Lower leg skin (tissue), 4 donors: Measurements from ENCODE around the gene DOHH. TPM values are rescaled to one million over a fixed set of nuclear protein-coding genes. Genes with fewer than 3 reads are reported as not detected.
"Not testable (repeated sequence)": the region's sequence is repeated elsewhere in the genome, so short reads cannot be mapped to it uniquely, and the experiment has no call there.

ENCODE experiments used
- DNase-seq, 2 donors: peaks; one replicate each; pipeline ENCODE4 v3.0.0-alpha.2; 2019; ENCODE audit warnings: low spot score in 2 of 2
- H3K4me3 ChIP-seq: fragments of 200-600 bp; sonication (generic); 2 replicates; pipeline ENCODE4 v1.5.1; 2017; ENCODE audit warnings: mild to moderate bottlenecking, low read depth; ENCODE audit not compliant: poor library complexity, severe bottlenecking
- POLR2A ChIP-seq, 2 donors: fragments of 450-650 bp; IDR thresholded peaks; one replicate each; pipeline ENCODE4 v1.6.1; 2016 to 2017; ENCODE audit warnings: antibody characterized with exemption in 2 of 2, mild to moderate bottlenecking in 1 of 2, moderate library complexity in 1 of 2
- WGBS, 2 donors: methylation state at CpG; one replicate each; pipeline ENCODE4 v1.1.5; 2018; 5-methylcytosine and 5-hydroxymethylcytosine counted together
- intact Hi-C: fragments of 100-400 bp; cut with DNase I; formaldehyde crosslinking; loops from one replicate; pipeline ENCODE4 v1.15.0; 2023; ENCODE audit warnings: low total_unique reads
- total RNA-seq, 4 donors: library from RNA; depleted of rRNA; stranded (reverse); fragments of >200 nt; gene quantifications; one replicate each; pipeline ENCODE4 v1.1.0, GENCODE V29; 2016
- TF ChIP-seq, protein P1 (sequence below), 3 donors: fragments of 450-650 bp; IDR thresholded peaks; one replicate each; pipeline ENCODE4 v1.5.1; 2016; ENCODE audit warnings: antibody characterized with exemption in 3 of 3, mild to moderate bottlenecking in 3 of 3, moderate library complexity in 2 of 3

DOHH gene
- total RNA-seq, 4 donors from 2014 or later = 20.4 to 28.4 (median 24.1) TPM

GRCh38 chr19:3532154-3532786 is 31.8 kb upstream of the DOHH start:
- intact Hi-C loops = no loop called here
- H3K4me3 ChIP-seq = no peak overlapping the region
- 86 to 95% methylated on average over 23 to 25 of the region's 33 CpGs for WGBS, 2 donors
- no peak for DNase-seq
- TF ChIP-seq, protein P1, sequence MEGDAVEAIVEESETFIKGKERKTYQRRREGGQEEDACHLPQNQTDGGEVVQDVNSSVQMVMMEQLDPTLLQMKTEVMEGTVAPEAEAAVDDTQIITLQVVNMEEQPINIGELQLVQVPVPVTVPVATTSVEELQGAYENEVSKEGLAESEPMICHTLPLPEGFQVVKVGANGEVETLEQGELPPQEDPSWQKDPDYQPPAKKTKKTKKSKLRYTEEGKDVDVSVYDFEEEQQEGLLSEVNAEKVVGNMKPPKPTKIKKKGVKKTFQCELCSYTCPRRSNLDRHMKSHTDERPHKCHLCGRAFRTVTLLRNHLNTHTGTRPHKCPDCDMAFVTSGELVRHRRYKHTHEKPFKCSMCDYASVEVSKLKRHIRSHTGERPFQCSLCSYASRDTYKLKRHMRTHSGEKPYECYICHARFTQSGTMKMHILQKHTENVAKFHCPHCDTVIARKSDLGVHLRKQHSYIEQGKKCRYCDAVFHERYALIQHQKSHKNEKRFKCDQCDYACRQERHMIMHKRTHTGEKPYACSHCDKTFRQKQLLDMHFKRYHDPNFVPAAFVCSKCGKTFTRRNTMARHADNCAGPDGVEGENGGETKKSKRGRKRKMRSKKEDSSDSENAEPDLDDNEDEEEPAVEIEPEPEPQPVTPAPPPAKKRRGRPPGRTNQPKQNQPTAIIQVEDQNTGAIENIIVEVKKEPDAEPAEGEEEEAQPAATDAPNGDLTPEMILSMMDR (IDR thresholded peaks at IDR 0.05) = no peak
- no peak for TF ChIP-seq POLR2A (IDR thresholded peaks at IDR 0.05)

DNA sequence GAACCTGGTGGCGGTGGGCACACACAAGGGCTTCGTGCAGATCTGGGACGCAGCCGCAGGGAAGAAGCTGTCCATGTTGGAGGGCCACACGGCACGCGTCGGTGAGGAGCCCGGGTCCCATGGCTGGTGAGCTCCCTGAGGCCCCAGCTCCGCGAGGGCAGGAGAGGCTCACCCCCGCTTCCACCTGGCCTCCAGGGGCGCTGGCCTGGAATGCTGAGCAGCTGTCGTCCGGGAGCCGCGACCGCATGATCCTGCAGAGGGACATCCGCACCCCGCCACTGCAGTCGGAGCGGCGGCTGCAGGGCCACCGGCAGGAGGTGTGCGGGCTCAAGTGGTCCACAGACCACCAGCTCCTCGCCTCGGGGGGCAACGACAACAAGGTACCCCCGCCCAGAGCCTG is 31.2 kb upstream of the DOHH start:
- TF ChIP-seq POLR2A (IDR thresholded peaks at IDR 0.05) = no peak
- TF ChIP-seq, protein P1 (IDR thresholded peaks at IDR 0.05) = no peak
- WGBS, 2 donors = 96 to 97% methylated on average over 9 to 27 of the region's 29 CpGs
- intact Hi-C loops = no loop called here
- H3K4me3 ChIP-seq = no peak overlapping the region
- DNase-seq = no peak

- TF ChIP-seq, protein P1 (IDR thresholded peaks at IDR 0.05) = no peak
- TF ChIP-seq POLR2A (IDR thresholded peaks at IDR 0.05) = no peak
- 95 to 96% methylated on average over 12 of the region's 12 CpGs for WGBS, 2 donors
- no peak for DNase-seq
- intact Hi-C loops = no loop called here
- no peak overlapping the region for H3K4me3 ChIP-seq
These were observed 29.9 kb upstream of the DOHH start for GRCh38 chr19:3530389-3530788.

DNA sequence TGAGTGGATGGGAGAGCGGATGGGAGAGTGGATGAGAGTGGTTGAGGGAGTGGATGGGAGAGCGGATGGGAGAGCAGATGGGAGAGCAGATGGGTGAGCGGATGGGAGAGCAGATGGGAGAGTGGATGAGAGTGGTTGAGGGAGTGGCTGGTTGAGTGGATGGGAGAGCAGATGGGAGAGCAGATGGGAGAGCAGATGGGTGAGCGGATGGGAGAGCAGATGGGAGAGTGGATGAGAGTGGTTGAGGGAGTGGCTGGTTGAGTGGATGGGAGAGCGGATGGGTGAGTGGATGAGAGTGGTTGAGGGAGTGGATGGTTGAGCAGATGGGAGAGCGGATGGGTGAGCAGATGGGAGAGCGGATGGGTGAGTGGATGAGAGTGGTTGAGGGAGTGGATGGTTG is 28.8 kb upstream of the DOHH start:
- not testable (repeated sequence) for DNase-seq, H3K4me3 ChIP-seq
- intact Hi-C loops = loop anchor here (10.0 kb wide), 1 partner anchor 86 kb away; no protein-coding TSS in a partner anchor
- 93 to 94% methylated on average over 7 of the region's 7 CpGs for WGBS, 2 donors

- no peak for DNase-seq
- TF ChIP-seq, protein P1 (IDR thresholded peaks at IDR 0.05) = no peak
- TF ChIP-seq POLR2A (IDR thresholded peaks at IDR 0.05) = no peak
- 92 to 94% methylated on average over 20 of the region's 20 CpGs for WGBS, 2 donors
- H3K4me3 ChIP-seq = no peak overlapping the region
- intact Hi-C loops = loop anchor here (10.0 kb wide), 1 partner anchor 86 kb away; no protein-coding TSS in a partner anchor
These were observed 28.2 kb upstream of the DOHH start for GRCh38 chr19:3528539-3529211.

DNA sequence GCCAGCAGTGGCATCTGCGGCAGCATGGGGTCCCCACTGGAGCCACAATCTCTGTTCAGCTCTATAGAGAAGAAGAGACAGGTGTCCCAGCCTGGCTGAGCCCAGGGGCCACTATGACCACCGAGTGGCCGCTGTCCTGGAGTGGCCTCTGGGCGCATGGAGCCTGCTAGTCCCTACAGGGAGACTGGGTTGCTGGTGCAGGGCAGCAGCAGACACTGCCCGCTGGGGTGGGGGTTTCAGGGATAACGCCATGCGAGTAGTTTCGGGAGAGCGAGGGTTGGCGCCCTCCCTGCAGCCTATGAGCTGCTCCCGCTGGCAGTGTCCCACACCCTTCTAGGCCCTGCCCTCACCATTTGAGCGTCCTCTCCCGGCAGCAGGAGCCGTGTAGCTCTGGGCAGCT is 27.6 kb upstream of the DOHH start:
- H3K4me3 ChIP-seq = no peak overlapping the region
- DNase-seq = no peak
- intact Hi-C loops = loop anchor here (10.0 kb wide), 1 partner anchor 87 kb away; no protein-coding TSS in a partner anchor
- TF ChIP-seq, protein P1 (IDR thresholded peaks at IDR 0.05) = no peak
- TF ChIP-seq POLR2A (IDR thresholded peaks at IDR 0.05) = no peak
- WGBS, 2 donors = 91 to 96% methylated on average over 11 to 14 of the region's 14 CpGs
